Measurements from ENCODE around the gene SNAI1. TPM values are rescaled to one million over a fixed set of nuclear protein-coding genes. Genes with fewer than 3 reads are reported as not detected.

SNAI1 gene
- total and polyA plus RNA-seq, 8 donors: 0.31 to 2.9 (median 0.98) TPM

GRCh38 chr20:49964964-49965780 is 17.6 kb upstream of the SNAI1 start:
- intact Hi-C loops (cut with DNase I): no loop called here
- peak overlapping the region in 3 of 4 donors; percentile 5 to 50 (median 33) for H3K27ac ChIP-seq
- no peaks in the 10 kb centered on the region for H3K9me3 ChIP-seq
- H3K36me3 ChIP-seq: no peaks in the 10 kb centered on the region
- 55 to 59% methylated on average over 5 of the region's 5 CpGs for WGBS, 2 donors
- no peaks in the 10 kb centered on the region for H3K27me3 ChIP-seq
- peak in 3 of 6 donors; percentile 34 to 56 (median 45) for DNase-seq
- H3K4me3 ChIP-seq: no peak overlapping the region
- no peak for FAIRE-seq
- TF ChIP-seq, protein P1, sequence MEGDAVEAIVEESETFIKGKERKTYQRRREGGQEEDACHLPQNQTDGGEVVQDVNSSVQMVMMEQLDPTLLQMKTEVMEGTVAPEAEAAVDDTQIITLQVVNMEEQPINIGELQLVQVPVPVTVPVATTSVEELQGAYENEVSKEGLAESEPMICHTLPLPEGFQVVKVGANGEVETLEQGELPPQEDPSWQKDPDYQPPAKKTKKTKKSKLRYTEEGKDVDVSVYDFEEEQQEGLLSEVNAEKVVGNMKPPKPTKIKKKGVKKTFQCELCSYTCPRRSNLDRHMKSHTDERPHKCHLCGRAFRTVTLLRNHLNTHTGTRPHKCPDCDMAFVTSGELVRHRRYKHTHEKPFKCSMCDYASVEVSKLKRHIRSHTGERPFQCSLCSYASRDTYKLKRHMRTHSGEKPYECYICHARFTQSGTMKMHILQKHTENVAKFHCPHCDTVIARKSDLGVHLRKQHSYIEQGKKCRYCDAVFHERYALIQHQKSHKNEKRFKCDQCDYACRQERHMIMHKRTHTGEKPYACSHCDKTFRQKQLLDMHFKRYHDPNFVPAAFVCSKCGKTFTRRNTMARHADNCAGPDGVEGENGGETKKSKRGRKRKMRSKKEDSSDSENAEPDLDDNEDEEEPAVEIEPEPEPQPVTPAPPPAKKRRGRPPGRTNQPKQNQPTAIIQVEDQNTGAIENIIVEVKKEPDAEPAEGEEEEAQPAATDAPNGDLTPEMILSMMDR (IDR thresholded peaks at IDR 0.05): peak in 2 of 4 donors; percentile 25 to 39
- ATAC-seq: peak; percentile 57 to 76 (median 68)
- no peaks in the 10 kb centered on the region for H3K4me1 ChIP-seq

GRCh38 chr20:49965781-49966305 is 16.9 kb upstream of the SNAI1 start:
- H3K36me3 ChIP-seq: no peaks in the 10 kb centered on the region
- TF ChIP-seq, protein P1 (IDR thresholded peaks at IDR 0.05): no peak
- H3K27me3 ChIP-seq: no peaks in the 10 kb centered on the region
- peak; percentile 44 to 79 (median 61) for ATAC-seq
- no peak for FAIRE-seq
- peak overlapping the region in 3 of 4 donors; percentile 5 to 50 (median 33) for H3K27ac ChIP-seq
- WGBS, 2 donors: 43 to 49% methylated on average over 9 of the region's 9 CpGs
- H3K4me1 ChIP-seq: no peaks in the 10 kb centered on the region
- H3K9me3 ChIP-seq: no peaks in the 10 kb centered on the region
- intact Hi-C loops (cut with DNase I): no loop called here
- DNase-seq: peak in 3 of 6 donors; percentile 18 to 54 (median 54)
- H3K4me3 ChIP-seq: no peak overlapping the region

DNA sequence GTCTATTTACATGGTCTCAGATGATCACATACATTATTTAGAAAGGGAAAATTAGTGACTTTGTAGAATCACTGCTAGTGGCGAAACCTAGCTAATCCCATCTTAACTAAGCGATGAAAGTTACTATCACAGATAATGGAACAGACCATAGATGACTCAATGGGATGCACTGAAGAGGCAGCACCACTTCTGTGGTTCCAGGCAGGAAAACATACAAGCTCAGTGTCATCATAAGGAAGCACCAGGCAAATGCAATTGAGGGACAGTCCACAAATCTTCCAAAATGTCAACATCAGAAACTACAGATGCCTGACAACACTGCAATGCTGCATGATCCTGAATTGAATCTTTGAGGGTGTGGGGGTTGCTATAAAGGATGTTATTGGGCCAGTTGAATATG is 15.9 kb upstream of the SNAI1 start:
- Histone ChIP-seq H3K27me3 (no peaks in the 10 kb centered on the region), H3K4me3 (no peak overlapping the region), H3K27ac (no peak overlapping the region), H3K36me3 (no peaks in the 10 kb centered on the region), H3K9me3 (no peaks in the 10 kb centered on the region), H3K4me1 (no peaks in the 10 kb centered on the region)
- ATAC-seq (no peak), DNase-seq (no peak), FAIRE-seq (no peak)
- TF ChIP-seq, protein P1 (IDR thresholded peaks at IDR 0.05): no peak
- 96 to 100% methylated on average over 2 of the region's 2 CpGs for WGBS, 2 donors
- intact Hi-C loops (cut with DNase I): no loop called here

DNA sequence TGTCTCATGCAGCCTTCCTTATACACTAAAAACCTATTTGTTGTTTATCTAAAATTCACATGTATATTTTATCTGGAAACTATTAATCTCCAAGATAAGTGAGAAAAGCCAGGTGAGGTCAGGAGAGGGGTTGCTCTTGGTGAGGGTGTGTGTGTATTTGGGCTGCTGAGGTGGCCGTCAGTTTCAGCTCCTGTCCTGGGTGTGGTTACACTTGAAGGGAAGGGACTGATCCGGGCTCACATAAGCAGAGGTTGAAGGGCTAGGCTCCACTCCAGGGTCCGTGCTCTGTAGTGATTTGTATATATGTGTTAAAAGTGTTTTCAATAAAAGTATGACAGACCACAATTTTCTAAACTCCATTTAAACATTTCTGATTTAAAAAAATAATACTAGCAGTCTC is 13.5 kb upstream of the SNAI1 start:
- ATAC-seq (no peak), FAIRE-seq (no peak), DNase-seq (peak in 1 of 6 donors; percentile 10)
- 54 to 60% methylated on average over 3 of the region's 3 CpGs for WGBS, 2 donors
- no peaks in the 10 kb centered on the region for H3K36me3 ChIP-seq
- intact Hi-C loops (cut with DNase I): no loop called here
- no peaks in the 10 kb centered on the region for H3K9me3 ChIP-seq
- H3K4me1 ChIP-seq: no peaks in the 10 kb centered on the region
- H3K27me3 ChIP-seq: no peaks in the 10 kb centered on the region
- TF ChIP-seq, protein P1 (IDR thresholded peaks at IDR 0.05): no peak
- no peak overlapping the region for H3K27ac ChIP-seq
- H3K4me3 ChIP-seq: no peak overlapping the region

DNA sequence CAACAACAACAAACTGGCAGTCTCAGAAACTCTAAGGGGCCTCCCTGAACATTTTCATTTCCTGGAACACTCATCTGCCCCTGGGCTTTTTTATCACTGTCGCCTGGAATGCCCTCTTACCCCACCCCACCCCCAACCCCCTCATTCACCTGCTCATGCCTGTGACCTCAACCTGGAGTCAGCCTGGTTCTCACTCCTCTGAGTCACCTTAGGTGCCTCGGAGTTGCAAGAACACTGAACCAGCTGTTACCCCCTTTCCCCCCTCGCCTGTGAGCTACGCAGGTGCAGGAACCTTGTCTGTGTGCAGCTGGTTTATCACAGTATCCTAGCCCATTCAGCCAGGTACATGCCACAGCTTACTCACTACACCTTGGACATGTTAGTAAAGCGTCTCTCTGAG is 12.8 kb upstream of the SNAI1 start:
- Histone ChIP-seq H3K4me1 (no peaks in the 10 kb centered on the region), H3K9me3 (no peaks in the 10 kb centered on the region), H3K27me3 (no peaks in the 10 kb centered on the region), H3K4me3 (no peak overlapping the region), H3K27ac (no peak overlapping the region), H3K36me3 (no peaks in the 10 kb centered on the region)
- intact Hi-C loops (cut with DNase I): no loop called here
- peak; percentile 26 to 46 (median 31) for ATAC-seq
- DNase-seq: peak in 3 of 6 donors; percentile 15 to 61 (median 36)
- TF ChIP-seq, protein P1 (IDR thresholded peaks at IDR 0.05): no peak
- WGBS, 2 donors: 32 to 40% methylated on average over 5 of the region's 5 CpGs
- no peak for FAIRE-seq
